Measurements from ENCODE around the gene FOXB1. TPM values are rescaled to one million over a fixed set of nuclear protein-coding genes. Genes with fewer than 3 reads are reported as not detected.

FOXB1 gene
- total and polyA plus RNA-seq, 2 donors (not counting 1 experiment from before 2014, with no cell fraction given) = not detected

DNA sequence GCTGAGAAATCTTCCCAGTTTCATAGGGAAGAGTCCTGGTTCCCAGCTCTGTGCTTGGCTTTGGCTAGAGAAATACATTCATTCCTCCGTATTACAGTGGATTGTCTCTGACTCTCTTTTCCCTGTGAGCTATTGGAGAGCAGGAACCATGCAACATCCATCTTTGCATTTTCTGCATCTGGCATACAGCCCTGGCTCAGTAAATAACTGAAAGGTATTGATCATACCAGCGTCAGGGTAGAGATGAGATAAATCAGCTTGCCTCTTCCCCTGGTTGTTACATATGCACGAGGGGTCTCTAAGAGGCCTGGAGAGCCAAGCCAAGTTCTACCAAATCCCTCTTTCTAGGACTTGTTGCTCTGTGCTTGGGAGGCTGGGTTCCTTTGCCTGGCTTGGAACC, 35.2 kb downstream of the FOXB1 start:
- CTCF ChIA-PET = no interaction called here
- no peak for DNase-seq
- intact Hi-C loops (cut with micrococcal nuclease) = no loop called here
- H4K20me1 ChIP-seq (ENCODE audit: control insufficient read depth, insufficient read depth, low read length, poor library complexity, severe bottlenecking) = no peaks in the 10 kb centered on the region
- TF ChIP-seq EZH2 (IDR thresholded peaks at IDR 0.05; ENCODE audit: borderline replicate concordance, insufficient read depth, low read depth, low read length, poor library complexity, severe bottlenecking) = no peak
- no peak for TF ChIP-seq CTCF (IDR thresholded peaks at IDR 0.05)
- ATAC-seq (ENCODE audit: low read depth) = no peak
- no peaks in the 10 kb centered on the region for H3K36me3 ChIP-seq (replicated peaks in 1 of 2; ENCODE audit: control extremely low read depth in 1 of 2, control insufficient read depth in 1 of 2, extremely low read depth in 1 of 2, insufficient read depth in 2 of 2, low read length in 1 of 2)
- H3K27ac Mint-ChIP-seq = no peak overlapping the region
- H3K27me3 Mint-ChIP-seq = peaks cover 25% of the 10 kb centered on the region
- H3K9me3 Mint-ChIP-seq (ENCODE audit: insufficient read depth) = no peaks in the 10 kb centered on the region
- no peaks in the 10 kb centered on the region for H3K9me3 ChIP-seq (ENCODE audit: control extremely low read depth in 1 of 3, control insufficient read depth in 2 of 3, insufficient read depth in 1 of 3, low read length in 2 of 3)
- H3K9ac ChIP-seq (ENCODE audit: low read length) = no peak overlapping the region
- WGBS (ENCODE audit: insufficient coverage) = 100% methylated on average over 2 of the region's 3 CpGs
- H3K4me3 Mint-ChIP-seq = no peak overlapping the region
- H3K27me3 ChIP-seq (replicated peaks in 1 of 4; ENCODE audit: control extremely low read depth in 1 of 4, control insufficient read depth in 3 of 4, insufficient read depth in 4 of 4, low read length in 3 of 4) = no peaks in the 10 kb centered on the region
- no peaks in the 10 kb centered on the region for H3K4me1 Mint-ChIP-seq
- no peak overlapping the region for H3K4me2 ChIP-seq (replicated peaks; ENCODE audit: low read depth, low read length, poor library complexity, severe bottlenecking)
- H3K4me1 ChIP-seq (ENCODE audit: control insufficient read depth in 2 of 2, insufficient read depth in 2 of 2, low read length in 2 of 2) = no peaks in the 10 kb centered on the region
- POLR2A ChIA-PET = no interaction called here
- no peak overlapping the region for H3K4me3 ChIP-seq (ENCODE audit: control extremely low read depth in 1 of 5, extremely low read depth in 1 of 5, insufficient read depth in 1 of 5, low read depth in 2 of 5, low read length in 4 of 5)
- no peak overlapping the region for H2AFZ ChIP-seq (ENCODE audit: insufficient read depth, low read depth, low read length, poor library complexity, severe bottlenecking)
- H3K27ac ChIP-seq (ENCODE audit: low read length in 2 of 2) = no peak overlapping the region
- no peaks in the 10 kb centered on the region for H3K79me2 ChIP-seq (ENCODE audit: control insufficient read depth, insufficient read depth, low read length)

DNA sequence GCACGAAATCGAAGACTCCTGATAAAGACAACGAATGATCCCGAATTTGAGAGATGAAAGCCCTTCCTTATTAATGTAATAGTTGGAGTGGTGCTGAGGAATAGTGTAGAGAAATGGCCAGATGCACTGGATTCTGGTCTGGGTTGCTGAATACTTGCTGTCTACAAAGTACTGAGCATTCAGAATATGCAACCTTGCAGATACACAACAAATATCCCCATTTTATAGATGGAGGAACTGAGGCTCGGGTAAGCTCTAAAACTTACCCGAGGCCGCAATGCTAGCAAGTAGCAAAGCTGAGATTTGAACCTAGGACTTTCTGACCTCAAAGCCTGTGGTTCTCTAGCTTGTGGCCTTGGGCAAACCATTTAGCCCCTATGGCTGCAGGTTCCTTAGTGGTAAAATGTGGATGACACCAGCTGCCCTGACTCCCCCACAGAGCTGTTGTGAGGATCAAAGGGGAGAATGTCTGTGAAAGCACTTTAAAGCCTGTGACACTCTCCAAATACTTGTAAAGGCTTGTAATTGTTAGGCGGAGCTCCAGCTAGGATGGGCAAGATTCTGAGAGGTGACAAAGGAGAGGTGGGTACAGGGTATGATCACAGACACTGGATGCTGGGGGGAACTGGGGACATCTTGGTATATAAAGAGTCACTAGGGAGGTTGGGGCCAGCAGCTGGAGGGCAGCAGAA, 39.8 kb downstream of the FOXB1 start:
- ATAC-seq (ENCODE audit: low read depth) = no peak
- H3K79me2 ChIP-seq (ENCODE audit: control insufficient read depth, insufficient read depth, low read length) = no peaks in the 10 kb centered on the region
- H3K36me3 ChIP-seq (replicated peaks in 1 of 2; ENCODE audit: control extremely low read depth in 1 of 2, control insufficient read depth in 1 of 2, extremely low read depth in 1 of 2, insufficient read depth in 2 of 2, low read length in 1 of 2) = no peaks in the 10 kb centered on the region
- POLR2A ChIA-PET = no interaction called here
- DNase-seq = no peak
- H3K9me3 ChIP-seq (ENCODE audit: control extremely low read depth in 1 of 3, control insufficient read depth in 2 of 3, insufficient read depth in 1 of 3, low read length in 2 of 3) = no peaks in the 10 kb centered on the region
- H3K9ac ChIP-seq (ENCODE audit: low read length) = no peak overlapping the region
- CTCF ChIA-PET = no interaction called here
- H3K4me3 ChIP-seq (ENCODE audit: control extremely low read depth in 1 of 5, extremely low read depth in 1 of 5, insufficient read depth in 1 of 5, low read depth in 2 of 5, low read length in 4 of 5) = no peak overlapping the region
- intact Hi-C loops (cut with micrococcal nuclease) = no loop called here
- no peaks in the 10 kb centered on the region for H3K4me1 ChIP-seq (ENCODE audit: control insufficient read depth in 2 of 2, insufficient read depth in 2 of 2, low read length in 2 of 2)
- Mint-ChIP-seq H3K27me3 (peaks cover 15% of the 10 kb centered on the region), H3K9me3 (ENCODE audit: insufficient read depth) (no peaks in the 10 kb centered on the region), H3K4me1 (no peaks in the 10 kb centered on the region), H3K4me3 (no peak overlapping the region), H3K27ac (no peak overlapping the region)
- 97% methylated on average over 6 of the region's 8 CpGs for WGBS (ENCODE audit: insufficient coverage)
- no peak overlapping the region for H3K27ac ChIP-seq (ENCODE audit: low read length in 2 of 2)
- no peak overlapping the region for H3K4me2 ChIP-seq (replicated peaks; ENCODE audit: low read depth, low read length, poor library complexity, severe bottlenecking)
- H4K20me1 ChIP-seq (ENCODE audit: control insufficient read depth, insufficient read depth, low read length, poor library complexity, severe bottlenecking) = no peaks in the 10 kb centered on the region
- H2AFZ ChIP-seq (ENCODE audit: insufficient read depth, low read depth, low read length, poor library complexity, severe bottlenecking) = no peak overlapping the region
- no peaks in the 10 kb centered on the region for H3K27me3 ChIP-seq (replicated peaks in 1 of 4; ENCODE audit: control extremely low read depth in 1 of 4, control insufficient read depth in 3 of 4, insufficient read depth in 4 of 4, low read length in 3 of 4)
- no peak for TF ChIP-seq EZH2 (IDR thresholded peaks at IDR 0.05; ENCODE audit: borderline replicate concordance, insufficient read depth, low read depth, low read length, poor library complexity, severe bottlenecking)
- no peak for TF ChIP-seq CTCF (IDR thresholded peaks at IDR 0.05)
